Fibroblast of villous mesenchyme (primary cell): Measurements from ENCODE around the gene LBX2. TPM values are rescaled to one million over a fixed set of nuclear protein-coding genes. Genes with fewer than 3 reads are reported as not detected.

Experiments
- DNase-seq: peaks from one replicate; pipeline ENCODE4 v3.0.0-alpha.2; 2010; ENCODE audit warnings: low read depth
- H3K4me3 ChIP-seq: 2 replicates; pipeline ENCODE4 v1.5.1; 2011; ENCODE audit warnings: low read depth, mild to moderate bottlenecking, low read length
- CTCF ChIP-seq: IDR thresholded peaks from 2 replicates; pipeline ENCODE4 v1.5.1; 2012; ENCODE audit warnings: low read depth, mild to moderate bottlenecking, low read length; ENCODE audit not compliant: insufficient read depth
- total RNA-seq: library from RNA; depleted of rRNA; stranded (reverse); fragments of >200 nt; gene quantifications from 2 replicates; pipeline ENCODE4 v1.2.3, GENCODE V29; 2012

Gene LBX2
- total RNA-seq = 1.3 and 2.9 TPM in 2 replicates

- TF ChIP-seq CTCF = no peak
- peak within 1 kb of the TSS; percentile 57 for H3K4me3 ChIP-seq
- DNase-seq = peak; percentile 37
Measured at GRCh38 chr2:74499267-74499939, at the start of gene LBX2. TSS of gene LBX2 (minus strand) at chr2:74499603. CDS start at chr2:74499537, 66 bp downstream.

DNA sequence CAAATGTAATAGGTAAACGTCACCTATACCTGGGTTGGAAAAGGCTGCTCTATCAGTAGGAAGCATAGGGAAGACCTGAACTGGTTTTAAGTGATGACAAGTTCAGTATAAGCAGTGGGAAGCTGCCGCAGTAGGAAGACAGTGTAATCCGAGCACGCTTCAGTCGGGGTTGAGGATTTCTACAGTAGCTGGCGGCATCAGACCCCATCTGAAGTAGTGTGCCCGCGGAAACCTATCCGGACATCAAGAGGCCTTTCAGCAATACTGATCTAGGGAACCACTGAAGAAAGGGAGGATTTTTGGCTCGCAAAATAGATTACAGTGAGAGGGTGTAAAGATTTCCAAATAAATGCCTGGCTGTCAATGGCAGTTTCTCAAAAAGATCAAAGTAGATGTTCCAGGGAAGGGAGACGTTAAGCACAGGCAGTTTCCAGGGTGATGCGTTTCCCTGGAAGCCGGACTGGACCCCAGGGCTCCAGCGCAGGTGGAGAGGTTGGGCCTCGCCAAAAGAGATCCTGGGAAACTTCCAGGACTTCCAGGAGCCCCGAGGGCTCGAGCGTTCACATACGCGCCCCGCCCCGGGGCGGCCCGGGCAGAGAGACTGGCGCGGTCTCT is 49.0 kb upstream of the LBX2 start:
- H3K4me3 ChIP-seq = peak overlapping the region; percentile 64
- no peak for TF ChIP-seq CTCF
- no peak for DNase-seq

- no peak for TF ChIP-seq CTCF
- no peak overlapping the region for H3K4me3 ChIP-seq
- DNase-seq = no peak
Measured at GRCh38 chr2:74546004-74546403, 46.6 kb upstream of the LBX2 start.

- TF ChIP-seq CTCF = peak; percentile 5
- no peak overlapping the region for H3K4me3 ChIP-seq
- no peak for DNase-seq
Measured at GRCh38 chr2:74544634-74545033, 45.2 kb upstream of the LBX2 start.

DNA sequence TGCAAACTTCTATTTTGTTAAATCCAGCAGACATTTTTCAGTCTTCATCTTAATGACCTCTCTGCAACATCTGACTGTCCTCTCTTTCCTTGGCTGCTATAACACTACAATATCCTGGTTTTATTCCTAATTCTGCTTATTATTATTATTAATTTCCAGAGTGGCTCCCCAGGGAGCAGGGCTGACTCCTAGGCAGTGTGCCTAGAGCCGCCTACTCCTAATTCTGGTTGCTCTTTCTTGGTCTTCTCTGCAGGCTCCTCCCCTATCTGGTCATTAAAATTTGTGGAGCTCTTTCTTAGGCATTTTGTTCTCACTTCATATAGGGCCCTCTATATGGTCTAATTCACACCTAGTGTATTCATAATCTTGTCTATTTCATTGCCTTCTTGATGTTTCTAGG is 43.6 kb upstream of the LBX2 start:
- H3K4me3 ChIP-seq = no peak overlapping the region
- TF ChIP-seq CTCF = no peak
- DNase-seq = no peak

DNA sequence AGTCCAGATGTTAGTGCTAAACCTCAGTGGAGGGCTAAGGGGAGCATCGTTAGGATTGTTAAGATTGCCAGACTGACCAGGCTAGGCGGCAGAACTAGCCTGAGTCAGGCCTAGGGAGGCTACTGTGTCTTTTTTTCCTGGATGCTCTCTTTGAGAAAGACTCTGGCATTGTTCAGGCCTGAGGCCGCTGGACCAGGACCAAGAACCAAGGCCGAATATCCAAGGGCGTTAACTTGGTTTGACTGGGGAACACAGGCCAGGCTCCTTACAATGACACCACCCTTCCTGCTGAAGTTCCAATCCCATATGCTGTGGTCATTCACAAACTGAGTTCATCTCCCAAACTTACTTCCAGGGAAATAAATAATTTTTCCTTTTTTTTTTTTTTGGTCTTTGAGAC is 40.9 kb upstream of the LBX2 start:
- no peak for TF ChIP-seq CTCF
- no peak overlapping the region for H3K4me3 ChIP-seq
- no peak for DNase-seq

DNA sequence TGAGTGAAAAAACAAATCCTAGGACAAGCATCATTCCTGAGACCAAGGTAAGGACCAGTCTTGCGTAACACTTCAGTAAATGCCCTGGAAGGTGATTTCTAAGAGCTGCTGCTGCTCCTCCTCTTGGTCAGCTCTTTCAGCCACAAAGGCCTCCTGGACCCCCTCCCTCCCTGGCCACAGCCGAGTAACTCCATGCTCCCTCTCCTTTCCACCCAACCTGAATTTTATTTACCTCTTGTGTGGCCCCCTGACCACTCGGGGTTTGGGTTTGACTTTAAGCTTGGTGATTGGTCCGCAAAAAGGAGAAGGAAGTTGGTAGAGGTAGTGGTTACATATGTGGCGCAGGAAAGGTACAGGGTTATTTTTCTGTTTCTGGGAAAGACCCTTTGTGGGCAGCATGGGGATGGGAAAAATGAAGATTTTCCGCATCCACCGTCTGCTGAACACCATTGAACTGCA is 39.5 kb upstream of the LBX2 start:
- H3K4me3 ChIP-seq = no peak overlapping the region
- TF ChIP-seq CTCF = no peak
- no peak for DNase-seq
